Smooth muscle cell of the brain vasculature (primary cell): ENCODE results near the gene FMNL3.
"Not testable (repeated sequence)": the region's sequence is repeated elsewhere in the genome, so short reads cannot be mapped to it uniquely, and the experiment has no call there.

Source experiments
- DNase-seq: peaks from one replicate; pipeline ENCODE4 v3.0.0-alpha.2; 2012; ENCODE audit warnings: low read depth, low spot score

The FMNL3 gene

DNA sequence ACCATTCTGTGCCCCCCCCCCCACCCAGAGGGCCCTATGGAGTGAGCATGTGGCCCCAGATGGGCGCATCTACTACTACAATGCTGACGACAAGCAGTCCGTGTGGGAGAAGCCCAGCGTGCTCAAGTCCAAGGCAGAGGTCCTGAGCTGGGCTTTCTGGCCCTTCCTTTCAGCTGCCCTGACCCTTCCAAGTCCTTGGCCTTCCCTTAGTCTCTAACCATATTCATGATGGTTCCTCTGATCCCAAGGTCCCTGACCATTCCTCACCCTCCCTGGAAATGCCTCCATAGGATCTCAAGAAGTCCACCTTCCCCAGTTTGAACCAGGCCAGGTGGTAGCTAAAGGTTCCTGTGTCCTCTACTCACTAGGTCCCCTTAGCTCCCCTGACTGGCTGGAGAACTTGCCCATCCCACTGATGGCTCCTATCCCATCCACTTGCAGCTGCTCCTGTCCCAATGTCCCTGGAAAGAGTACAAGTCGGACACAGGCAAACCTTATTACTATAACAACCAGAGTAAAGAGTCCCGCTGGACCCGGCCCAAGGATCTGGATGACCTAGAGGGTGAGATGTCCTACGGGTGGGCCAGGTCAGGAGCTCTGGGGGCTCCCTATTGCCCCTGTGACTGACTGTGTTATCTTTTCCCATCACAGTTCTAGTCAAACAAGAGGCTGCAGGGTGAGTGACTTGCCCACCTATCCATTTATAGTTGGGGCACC is 74.1 kb downstream of the FMNL3 start:
- DNase-seq: no peak

DNA sequence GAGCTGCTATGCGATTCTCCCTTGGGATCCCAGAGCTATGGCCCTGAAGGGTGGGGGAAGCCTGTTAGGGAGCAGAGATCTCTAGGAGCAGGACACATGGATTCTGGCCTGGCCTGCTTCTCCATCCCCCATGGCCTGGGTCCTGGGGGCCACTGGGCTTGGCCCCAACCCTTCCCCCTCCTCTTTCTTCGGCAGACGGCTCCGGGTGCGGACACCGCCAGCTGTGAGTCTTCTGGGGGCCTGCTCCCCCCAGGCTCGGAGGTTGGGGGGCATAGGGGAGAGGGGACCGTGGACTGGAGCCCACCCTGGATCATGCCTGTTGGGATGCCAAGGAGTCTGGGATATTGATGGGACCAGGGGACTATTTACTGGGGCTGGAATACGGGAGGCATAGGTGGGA is 74.8 kb downstream of the FMNL3 start:
- DNase-seq: no peak

DNA sequence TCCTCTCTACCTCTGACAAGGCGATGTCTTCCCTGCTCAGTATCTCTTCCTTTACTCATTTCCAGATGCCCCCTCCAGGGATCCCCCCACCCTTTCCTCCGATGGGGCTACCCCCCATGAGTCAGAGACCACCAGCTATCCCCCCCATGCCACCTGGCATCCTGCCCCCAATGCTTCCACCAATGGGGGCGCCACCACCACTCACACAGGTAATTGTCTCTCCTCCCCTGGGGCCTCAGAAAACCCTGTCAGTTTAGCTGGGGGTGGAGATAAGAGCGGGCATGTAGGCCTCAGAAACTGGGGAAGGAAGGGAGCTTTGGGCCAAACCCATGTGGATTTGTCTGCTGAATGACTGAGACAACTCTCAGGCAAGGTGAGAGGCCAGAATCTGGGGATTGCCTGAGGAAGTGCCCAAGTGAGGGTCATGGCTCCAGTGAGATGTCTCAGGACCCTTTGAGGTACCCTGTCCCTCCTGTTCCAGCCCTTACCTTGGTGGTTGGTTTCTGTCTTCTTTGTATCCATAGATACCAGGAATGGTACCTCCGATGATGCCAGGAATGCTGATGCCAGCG is 75.8 kb downstream of the FMNL3 start:
- DNase-seq: no peak

DNA sequence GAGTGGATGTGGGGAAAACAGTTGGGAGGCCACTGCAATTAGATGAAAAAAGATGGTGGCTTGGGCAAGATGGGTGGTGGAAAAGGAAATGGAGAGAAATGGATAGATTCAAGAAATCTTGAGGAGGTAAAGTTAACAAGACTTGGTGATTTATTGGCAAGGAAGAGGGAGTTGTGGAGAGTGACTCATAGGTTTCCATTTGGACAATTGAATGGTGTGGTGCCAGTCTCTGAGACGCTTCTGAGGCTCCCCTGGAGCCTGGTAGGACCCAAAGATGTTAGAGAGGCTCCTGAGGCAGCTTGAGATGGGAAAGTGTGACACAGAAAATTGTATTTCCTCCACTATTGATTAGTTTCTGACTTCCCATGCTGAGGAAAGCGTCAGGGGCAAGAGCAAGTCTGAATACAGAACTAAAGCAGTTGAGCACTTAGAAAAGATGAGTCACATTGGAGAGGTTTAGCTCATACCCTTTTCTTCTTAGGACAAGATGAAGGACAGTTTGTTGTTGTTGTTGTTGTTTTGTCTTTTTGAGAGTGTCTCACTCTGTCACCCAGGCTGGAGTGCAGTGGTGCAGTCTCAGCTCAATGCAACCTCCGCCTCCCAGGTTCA is 79.3 kb downstream of the FMNL3 start:
- DNase-seq: no peak

DNA sequence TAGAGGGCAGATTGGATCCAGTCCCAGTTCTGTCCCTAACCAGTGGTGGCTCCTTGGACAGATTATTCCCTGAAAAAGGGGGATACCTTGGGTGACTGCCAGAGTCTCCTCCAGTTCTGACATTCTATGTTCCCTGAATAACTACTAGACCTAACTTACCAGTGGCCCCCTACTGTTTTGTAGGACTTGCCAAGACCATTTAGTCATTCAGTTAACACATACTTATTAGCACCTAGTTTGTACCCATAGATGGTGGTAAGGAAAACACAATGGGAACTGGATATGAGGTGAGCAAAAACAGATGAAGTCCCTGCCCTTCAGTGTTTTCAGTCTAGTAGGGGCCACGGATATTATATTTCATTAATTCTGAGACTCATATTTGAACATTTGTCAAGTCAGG is 80.4 kb downstream of the FMNL3 start:
- no peak for DNase-seq

DNA sequence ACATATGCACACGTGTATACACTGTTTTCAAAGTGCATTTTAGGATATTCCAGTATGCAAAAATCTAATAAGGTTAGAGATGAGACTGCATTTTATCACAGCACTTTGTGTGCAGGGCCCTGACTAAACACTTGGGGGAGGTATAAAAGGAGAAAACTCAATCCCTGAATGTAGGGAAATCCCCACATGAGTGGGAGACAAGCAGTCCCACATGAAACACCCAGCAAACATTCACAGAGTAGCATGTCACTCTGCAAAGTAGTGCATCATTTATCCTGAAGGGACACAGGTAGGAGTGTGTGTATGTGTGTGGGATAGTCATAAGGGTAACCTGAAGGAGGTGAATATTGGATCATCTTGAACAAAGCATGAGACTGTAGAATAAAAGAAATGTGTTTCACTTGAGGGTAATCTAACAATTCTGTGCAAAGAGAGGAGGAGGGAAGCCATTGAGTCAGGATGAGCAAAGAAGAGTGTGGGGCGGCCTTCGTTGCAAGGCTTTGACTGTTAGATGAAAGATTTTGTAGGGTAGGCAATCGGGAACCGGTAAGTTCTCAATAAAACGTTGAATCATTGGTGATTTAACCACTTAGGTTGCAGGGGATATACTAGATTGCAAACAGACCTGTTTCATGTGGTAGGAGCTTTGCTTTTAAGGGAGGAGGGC is 80.9 kb downstream of the FMNL3 start:
- no peak for DNase-seq

DNA sequence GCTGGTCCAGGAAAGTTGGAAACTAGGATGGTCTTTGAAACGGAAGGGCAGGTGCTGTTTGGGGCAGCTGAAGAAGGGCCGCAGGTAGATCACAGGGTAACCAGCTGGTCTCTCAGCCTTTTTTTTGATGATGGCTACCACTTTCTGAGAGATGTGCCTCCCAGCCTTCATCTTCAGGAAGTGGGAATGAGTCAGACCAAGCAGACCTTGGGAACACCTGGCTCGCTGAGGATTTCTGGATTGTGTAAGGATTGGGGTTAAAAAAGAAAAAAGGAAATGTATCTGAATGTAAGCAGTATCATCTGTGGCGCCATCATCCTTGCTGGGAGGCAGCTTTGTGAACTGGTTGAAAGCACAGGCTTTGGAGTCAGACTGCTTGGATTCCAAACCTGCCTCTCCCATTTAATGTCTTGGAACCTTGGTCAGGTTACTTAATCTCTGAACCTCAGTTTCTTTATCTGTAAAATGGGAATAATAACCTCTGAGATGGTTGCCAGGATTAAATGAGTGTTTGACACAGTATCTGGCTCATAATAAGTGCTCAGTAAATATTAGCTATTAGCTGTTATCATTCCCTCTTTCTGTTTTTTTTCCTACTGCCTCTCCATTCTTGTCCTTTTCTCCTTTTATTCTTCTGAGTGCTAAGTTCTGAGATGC is 82.2 kb downstream of the FMNL3 start:
- DNase-seq: no peak

DNA sequence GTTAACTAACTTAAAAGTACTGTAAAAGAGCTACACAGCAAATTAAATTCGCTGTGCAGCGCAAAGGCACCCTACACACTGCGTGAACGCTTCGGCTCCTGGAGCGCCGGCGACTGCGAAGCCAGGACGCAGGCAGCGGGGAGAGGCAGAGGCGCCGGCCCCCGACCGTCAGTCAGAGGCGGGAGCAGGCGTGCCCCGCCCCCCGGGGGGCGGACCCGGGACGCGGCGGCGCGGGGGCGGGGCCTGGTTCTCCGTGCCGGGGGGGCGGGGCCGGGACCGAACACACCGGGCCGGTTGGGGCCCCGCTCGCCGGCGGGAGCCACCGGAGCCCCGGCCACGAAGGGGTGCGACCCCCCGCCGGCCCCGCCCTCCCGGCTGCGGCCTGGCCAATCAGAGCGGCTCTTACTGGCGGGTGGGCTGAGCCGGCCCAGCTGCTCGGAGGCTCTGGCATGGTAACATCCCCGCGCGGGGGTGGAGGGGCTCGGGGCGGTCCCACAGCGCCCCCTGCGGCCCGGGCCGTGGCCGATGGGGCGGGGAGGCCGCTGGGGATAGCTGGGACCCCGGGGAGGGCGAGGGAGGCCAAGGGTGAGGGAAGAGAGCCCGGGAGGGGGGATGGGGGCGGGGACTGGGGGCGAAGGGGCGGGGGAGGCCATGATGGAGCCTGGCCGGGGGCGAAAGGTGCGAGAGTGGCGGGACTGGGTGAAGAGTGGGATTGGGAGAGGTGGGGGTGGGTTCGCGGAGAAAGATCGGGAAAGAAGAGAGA is 83.9 kb downstream of the FMNL3 start, which contains the start of gene PRPF40B:
TSS of gene PRPF40B (plus strand) at position 420 of the 763 bp plus-strand sequence. CDS start at position 450, 30 bp downstream.
- DNase-seq: no peak

DNA sequence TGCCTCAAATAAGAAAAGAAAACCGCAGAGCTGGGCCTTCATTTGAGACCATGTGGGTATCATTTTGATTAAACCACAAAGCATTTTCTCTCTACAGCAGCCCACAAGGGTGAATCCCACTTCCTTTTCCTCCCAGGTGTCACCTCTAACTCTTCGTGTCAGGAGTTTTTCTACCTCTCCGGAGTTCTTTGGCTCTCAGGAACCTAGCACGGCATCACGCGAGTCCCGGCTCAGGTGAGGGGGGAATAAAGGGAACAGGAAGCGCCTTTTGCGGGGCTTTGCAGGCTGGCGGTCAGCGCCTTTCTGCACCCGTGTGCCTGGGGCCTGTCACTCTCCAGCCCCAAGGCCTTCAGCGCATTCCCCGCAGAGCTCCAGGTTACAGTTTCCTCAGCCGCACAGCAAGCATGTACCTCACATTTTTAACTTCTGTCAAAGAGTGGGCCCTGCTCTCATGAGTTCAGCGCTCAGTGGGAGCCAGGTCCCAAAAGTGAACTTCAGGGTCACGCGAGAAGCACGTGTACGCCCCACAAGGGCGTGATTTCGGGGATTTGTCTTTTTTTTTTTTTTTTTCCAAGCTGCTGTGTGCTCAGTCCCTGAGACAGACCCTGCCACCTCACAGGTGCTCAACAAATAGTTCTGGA is 84.6 kb downstream of the FMNL3 start:
- no peak for DNase-seq

DNA sequence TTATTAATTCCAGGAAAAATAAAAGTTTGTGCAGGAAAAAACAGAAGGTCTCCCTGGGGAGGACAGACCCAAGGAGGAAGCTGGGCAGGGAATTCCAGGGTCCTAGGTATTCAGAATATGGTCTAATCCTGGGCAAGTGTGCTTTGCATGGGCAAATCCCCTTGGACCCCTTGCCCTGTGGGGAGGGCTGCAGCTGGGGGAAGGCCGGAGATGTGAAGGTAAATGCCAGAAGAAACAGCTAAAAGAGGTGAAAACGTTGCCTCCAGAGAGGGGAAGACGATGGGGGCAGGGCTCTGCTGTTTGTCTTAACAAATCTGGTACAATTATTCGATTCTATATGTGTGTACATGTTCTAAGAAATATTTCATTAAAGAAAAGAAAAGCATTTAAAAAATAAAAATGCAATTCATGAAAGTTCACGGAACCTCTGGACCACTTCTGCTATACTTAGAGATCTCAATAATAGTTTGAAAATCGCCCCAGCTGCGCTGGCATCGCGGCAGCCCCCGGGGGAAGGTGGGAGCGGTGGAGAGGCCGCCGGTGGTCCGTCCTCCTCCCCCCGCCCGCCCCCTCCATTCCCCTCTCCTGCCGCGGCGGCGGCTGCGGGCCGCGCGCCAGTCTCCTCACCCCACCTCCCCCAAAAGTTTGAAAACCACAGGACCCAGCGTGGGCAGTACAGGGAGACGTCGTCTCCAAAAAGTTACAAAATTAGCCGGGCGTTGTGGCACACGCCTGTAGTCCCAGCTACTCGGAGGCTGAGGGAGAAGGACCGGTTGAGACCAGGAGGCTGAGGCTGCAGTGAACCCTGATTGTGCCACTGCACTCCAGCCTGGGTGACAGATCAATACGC is 85.3 kb downstream of the FMNL3 start:
- DNase-seq: no peak

DNA sequence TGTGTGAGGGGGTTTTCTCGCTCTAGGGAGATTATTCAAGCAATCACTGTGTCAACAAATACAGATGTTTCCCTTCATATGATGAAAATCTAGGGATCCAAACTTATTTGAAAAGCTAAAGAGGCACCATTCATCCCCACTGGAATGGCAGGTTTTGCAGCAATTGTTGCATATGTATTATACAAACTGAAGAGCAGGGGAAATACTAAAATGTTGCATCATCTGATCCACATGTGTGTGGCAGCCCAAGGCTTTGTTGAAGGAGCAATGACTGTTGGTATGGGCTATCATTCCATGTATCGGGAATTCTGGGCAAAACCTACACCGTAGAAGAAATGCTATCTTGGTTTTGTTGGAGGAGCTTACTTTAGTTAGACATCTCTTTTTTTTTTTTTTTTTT is 87.9 kb downstream of the FMNL3 start:
- DNase-seq: no peak

DNA sequence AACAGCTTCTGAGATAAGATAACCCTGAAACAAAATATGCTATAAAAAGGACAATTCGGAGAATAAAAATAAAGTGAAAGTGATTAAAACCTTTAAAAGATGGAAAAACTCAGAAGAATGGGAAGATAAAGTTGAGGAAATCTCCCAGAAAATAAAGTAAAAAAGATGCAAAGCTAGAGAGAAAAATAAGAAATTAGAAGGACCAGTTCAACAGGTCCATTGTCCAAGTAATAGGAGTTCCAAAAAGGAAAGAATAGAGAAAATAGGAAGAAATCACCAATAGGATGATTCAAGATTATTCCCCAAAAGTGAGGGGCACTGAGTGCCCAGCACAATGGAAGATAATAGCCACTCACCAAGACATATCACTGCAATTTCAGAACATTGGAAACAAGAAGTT is 88.6 kb downstream of the FMNL3 start:
- no peak for DNase-seq

DNA sequence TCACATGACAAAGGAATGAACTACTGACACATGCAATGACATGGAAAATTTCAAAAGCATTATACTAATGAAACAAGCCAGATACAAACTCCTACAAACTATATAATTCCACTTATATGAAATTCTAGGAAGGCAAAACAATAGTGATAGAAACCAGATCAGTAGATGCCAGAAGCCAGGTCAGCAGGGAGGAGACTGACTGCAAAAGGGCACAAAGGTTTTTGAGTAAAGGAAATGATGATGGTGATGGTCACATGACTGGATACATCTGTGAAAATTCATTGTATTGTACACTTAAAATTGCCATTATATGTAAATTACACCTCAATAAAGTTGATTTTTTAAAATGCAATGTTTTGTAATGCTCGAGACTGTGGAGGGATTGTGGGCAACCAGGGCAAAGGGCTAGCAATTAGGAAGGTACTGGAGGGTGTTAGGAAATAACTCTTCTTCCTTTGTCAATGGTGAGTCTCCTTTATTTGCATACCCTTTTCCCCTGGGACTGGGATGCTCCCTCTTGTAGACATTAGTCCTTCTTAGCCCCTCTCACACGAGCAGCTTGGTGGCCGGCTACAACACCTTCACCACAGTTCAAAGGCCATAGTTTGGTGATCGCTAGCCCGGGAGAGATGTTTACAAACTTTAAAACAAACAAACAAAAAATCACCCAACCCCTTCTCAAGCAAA is 90.5 kb downstream of the FMNL3 start:
- no peak for DNase-seq

DNA sequence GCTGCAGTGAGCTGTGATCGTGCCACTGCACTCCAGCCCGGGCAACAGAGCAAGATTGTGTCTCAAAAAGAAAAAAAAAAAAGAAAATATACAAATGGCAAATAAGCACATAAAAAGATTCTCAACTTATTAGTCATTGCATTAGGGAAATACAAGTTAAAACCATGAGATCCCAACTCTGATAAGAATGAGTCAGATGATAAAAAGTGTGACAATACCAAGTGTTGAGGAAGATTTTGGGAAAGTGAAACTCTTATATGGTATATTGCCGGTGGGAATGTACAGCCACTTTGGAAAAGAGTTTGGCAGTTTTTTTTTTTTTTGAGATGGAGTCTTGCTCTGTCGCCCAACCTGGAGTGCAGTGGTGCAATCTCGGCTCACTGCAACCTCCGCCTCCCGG is 91.5 kb downstream of the FMNL3 start:
- no peak for DNase-seq

DNA sequence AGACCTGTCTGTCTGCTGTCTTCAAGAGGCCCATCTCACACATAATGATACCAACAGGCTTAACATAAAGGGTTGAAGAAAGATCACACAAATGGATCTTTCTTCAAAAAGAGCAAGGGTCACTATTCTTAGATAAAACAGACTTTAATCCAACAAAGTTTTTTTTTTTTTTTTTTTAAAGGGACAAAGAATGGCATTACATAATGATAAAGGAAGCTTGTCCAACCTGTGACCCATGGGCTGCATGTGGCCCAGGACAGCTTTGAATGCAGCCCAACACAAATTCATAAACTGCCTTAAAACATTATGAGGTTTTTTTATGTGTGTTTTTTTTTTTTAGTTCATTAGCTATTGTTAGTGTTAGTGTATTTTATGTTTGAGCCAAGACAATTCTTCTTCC is 95.0 kb downstream of the FMNL3 start:
- no peak for DNase-seq

DNA sequence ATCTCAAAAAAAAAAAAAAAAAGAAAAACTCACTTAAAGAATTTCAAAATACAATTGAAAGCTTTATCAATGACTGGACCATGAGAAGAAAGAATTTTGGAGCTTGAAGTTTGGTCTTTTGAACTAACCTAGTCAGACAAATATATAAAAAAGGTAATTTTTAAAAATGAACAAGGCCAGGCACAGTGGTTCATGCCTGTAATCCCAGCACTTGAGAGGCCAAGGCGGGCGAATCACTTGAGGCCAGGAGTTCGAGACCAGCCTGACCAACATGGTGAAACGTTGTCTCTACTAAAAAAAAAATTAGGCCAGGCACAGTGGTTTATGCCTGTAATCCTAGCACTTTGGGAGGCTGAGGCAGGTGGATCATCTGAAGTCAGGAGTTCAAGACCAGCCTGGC is 96.4 kb downstream of the FMNL3 start:
- not testable (repeated sequence) for DNase-seq

DNA sequence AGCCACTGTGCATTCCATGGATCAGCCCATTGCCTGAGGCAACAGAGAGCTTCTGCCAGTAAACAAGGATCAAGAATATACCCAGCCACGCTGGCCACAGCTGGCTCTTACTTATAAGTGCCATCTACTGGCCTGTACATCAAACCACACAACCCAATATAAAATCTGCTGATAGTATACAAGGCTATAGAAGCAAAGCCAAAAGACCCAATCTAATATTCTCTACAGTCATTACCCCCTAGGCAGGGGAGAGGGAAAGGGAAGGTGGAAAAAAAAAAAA is 97.4 kb downstream of the FMNL3 start:
- no peak for DNase-seq

DNA sequence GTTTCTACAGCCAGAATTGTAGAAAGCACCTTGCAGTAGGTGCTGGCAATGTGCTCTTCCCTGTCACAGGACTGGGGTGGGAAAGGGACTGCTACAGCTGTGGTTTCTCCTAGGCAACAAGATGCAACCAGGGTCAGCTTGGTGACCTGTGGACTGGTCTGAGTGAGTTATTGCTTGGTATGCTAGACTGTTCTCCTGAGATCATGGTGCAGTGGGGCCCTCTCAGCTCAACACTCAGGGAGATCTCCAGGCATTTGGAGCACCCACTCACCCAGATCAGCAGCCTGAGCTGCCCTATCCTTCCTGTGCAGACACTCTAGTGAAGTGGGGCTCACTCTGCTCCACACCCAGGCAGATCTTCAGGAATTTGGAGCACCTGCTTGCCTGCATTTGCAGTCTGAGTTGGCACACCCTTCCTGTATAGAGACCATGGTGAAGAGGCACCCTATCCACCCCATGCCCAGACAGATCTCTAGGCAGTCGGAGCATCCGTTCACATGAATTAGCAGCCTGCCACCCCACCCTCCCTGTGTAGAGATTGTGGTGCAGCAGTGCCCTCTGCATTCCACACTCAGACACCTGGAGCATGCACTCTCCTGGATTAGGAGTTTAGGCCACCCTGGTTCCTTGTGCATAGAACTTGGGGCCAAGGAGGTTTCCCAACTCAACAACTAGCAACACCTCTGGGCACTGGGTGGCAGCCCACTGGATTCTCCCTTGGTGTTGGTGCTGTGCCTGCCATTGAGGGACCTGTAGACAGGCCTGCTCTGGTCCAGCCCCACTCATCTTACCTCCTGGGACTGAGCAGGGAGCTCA is 97.9 kb downstream of the FMNL3 start:
- DNase-seq: no peak

DNA sequence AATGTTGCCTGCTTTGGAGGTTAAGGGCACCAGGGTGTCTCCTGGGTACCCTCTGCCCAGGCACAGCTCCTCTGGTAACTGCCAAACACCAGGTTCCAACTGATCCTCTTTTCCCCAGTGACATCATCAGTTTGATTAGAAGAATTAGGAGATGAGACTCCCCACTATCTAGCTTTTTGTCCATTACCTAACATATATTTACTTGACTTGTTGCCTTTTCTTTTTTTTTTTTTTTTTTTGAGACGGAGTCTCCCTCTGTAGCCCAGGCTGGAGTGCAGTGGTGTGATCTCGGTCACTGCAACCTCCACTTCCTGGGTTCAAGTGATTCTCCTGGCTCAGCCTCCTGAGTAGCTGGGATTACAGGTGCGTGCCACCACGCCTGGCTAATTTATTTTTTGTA is 101.7 kb downstream of the FMNL3 start, which contains the start of gene FAM186B:
TSS of gene FAM186B (minus strand) at position 101 of the 400 bp plus-strand sequence. CDS start 162 bp downstream, outside the sequence.
- not testable (repeated sequence) for DNase-seq
